A673 (cell line): ENCODE results near the gene GALNT16. TPM values are rescaled to one million over a fixed set of nuclear protein-coding genes. Genes with fewer than 3 reads are reported as not detected.

ENCODE experiments used
- BruUV-seq: library from RNA; stranded (reverse); fragments of 400-500 nt; replicated peaks from 2 replicates; lab custom pipeline; 2021; lab: Mats Ljungman, UMichigan
- CTCF ChIA-PET: fragments of 300-600 bp; sonication (Branson Sonifier 250); formaldehyde crosslinking; loops from one replicate; lab custom pipeline; 2022; ENCODE audit warnings: antibody characterized with exemption; lab: Charles Lee
- POLR2A ChIA-PET: fragments of 300-600 bp; sonication (Branson Sonifier 250); formaldehyde crosslinking; loops from one replicate; lab custom pipeline; 2022; ENCODE audit warnings: antibody characterized with exemption; ENCODE audit not compliant: low non-redundant PET; lab: Charles Lee
- DNase-seq: peaks from one replicate; pipeline ENCODE4 v3.0.0-alpha.2; 2015; ENCODE audit warnings: low spot score
- H3K27ac ChIP-seq: fragments of 200-600 bp; sonication (generic); 2 replicates; pipeline ENCODE4 v1.5.1; 2016; ENCODE audit warnings: mixed run types, low read depth, mild to moderate bottlenecking, mixed read lengths, antibody characterized with exemption, low read length; ENCODE audit not compliant: poor library complexity, severe bottlenecking
- H3K27me3 ChIP-seq: fragments of 200-600 bp; sonication (generic); replicated peaks from 2 replicates; pipeline ENCODE4 v1.6.1; 2017; ENCODE audit warnings: mixed run types, low read depth, mild to moderate bottlenecking, mixed read lengths, antibody characterized with exemption, low read length; ENCODE audit not compliant: insufficient read depth, poor library complexity
- H3K36me3 ChIP-seq: fragments of 200-600 bp; sonication (generic); 2 replicates; pipeline ENCODE4 v1.6.1; 2016; ENCODE audit warnings: mixed run types, mild to moderate bottlenecking, mixed read lengths, antibody characterized with exemption, low read length; ENCODE audit not compliant: insufficient read depth, poor library complexity, severe bottlenecking
- H3K4me1 ChIP-seq: fragments of 200-600 bp; sonication (generic); 2 replicates; pipeline ENCODE4 v1.6.1; 2017; ENCODE audit warnings: mixed run types, mild to moderate bottlenecking, mixed read lengths, antibody characterized with exemption, low read length; ENCODE audit not compliant: insufficient read depth, poor library complexity, severe bottlenecking
- H3K4me3 ChIP-seq: fragments of 200-600 bp; sonication (generic); 2 replicates; pipeline ENCODE4 v1.5.1; 2016; ENCODE audit warnings: low read depth, mixed run types, mild to moderate bottlenecking, mixed read lengths, low read length; ENCODE audit not compliant: poor library complexity, severe bottlenecking
- H3K9me3 ChIP-seq: fragments of 200-600 bp; sonication (generic); 2 replicates; pipeline ENCODE4 v1.6.1; 2016; ENCODE audit warnings: mixed run types, low read depth, mild to moderate bottlenecking, mixed read lengths, antibody characterized with exemption, low read length; ENCODE audit not compliant: poor library complexity, severe bottlenecking
- EZH2 ChIP-seq: fragments of 200-600 bp; sonication (generic); IDR thresholded peaks from 2 replicates; pipeline ENCODE4 v1.6.1; 2017; ENCODE audit warnings: borderline replicate concordance, low read depth, mild to moderate bottlenecking, mixed read lengths, antibody characterized with exemption, low read length; ENCODE audit not compliant: poor library complexity, severe bottlenecking
- intact Hi-C: fragments of 100-400 bp; cut with micrococcal nuclease; formaldehyde crosslinking; loops from one replicate; pipeline ENCODE4 v1.10.0; 2022; ENCODE audit not compliant: unreplicated experiment
- total RNA-seq: library from RNA; stranded (reverse); gene quantifications from 2 replicates; pipeline ENCODE4 v1.2.3, GENCODE V29; 2021
- TF ChIP-seq, protein P1 (sequence below): fragments of 300-800, 200-600 bp; sonication (generic); conservative IDR thresholded peaks from 2 replicates; pipeline ENCODE4 v1.5.1; 2017; ENCODE audit warnings: low read depth, mild to moderate bottlenecking, antibody characterized with exemption, low read length, moderate library complexity, mixed read lengths

GALNT16 gene
- total RNA-seq, 1 experiment from 2014 or later, result 0.32 TPM

- CTCF ChIA-PET, result no interaction called here
- no peak overlapping the region for H3K4me3 ChIP-seq
Measured at GRCh38 chr14:69263771-69264170, 3.8 kb downstream of the GALNT16 start.

DNA sequence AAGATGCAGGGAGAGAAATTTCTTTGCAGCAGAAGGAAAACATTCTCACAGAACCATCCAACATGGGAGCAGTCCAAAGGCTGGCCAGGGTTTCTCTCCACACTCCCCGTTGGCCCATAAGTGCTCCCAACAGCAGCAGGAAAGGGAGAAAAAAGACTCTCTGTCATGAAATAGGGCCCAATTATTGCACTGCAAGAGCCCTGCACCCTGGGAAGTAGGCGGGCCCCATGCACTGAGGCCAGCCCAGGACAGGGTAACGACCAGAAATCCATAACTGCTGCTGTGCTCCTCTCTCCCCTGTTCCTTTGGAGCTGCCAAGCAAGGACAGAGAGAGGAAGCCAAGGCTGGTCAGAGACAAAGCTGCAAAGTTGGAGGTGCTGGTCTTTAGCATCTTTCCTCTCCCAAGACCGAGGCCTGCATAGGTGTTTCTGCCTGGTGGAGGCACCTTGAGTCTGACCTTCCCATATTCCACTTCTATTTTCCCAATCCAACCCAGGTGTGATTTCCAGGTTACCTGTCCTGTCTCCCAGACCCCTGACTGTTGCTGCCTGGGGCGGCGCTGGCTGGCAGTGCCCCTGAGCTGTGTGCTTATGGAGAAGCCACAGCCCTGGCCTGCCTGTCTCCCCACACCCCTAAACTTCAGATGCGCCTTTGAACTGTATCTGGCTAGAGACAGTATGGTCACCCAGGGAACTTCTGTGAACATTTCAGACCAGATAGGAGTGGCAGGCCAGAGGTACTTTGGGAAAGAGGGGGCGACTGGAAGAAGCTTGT lies 6.8 kb downstream of the GALNT16 start:
- intact Hi-C loops, result no loop called here
- no peak for DNase-seq
- ChIA-PET POLR2A (no interaction called here), CTCF (no interaction called here)
- no peak overlapping the region for H3K27ac ChIP-seq
- H3K9me3 ChIP-seq, result no peaks in the 10 kb centered on the region
- H3K4me3 ChIP-seq, result no peak overlapping the region
- BruUV-seq, result no TSS peak
- TF ChIP-seq EZH2, result no peak
- TF ChIP-seq, protein P1, sequence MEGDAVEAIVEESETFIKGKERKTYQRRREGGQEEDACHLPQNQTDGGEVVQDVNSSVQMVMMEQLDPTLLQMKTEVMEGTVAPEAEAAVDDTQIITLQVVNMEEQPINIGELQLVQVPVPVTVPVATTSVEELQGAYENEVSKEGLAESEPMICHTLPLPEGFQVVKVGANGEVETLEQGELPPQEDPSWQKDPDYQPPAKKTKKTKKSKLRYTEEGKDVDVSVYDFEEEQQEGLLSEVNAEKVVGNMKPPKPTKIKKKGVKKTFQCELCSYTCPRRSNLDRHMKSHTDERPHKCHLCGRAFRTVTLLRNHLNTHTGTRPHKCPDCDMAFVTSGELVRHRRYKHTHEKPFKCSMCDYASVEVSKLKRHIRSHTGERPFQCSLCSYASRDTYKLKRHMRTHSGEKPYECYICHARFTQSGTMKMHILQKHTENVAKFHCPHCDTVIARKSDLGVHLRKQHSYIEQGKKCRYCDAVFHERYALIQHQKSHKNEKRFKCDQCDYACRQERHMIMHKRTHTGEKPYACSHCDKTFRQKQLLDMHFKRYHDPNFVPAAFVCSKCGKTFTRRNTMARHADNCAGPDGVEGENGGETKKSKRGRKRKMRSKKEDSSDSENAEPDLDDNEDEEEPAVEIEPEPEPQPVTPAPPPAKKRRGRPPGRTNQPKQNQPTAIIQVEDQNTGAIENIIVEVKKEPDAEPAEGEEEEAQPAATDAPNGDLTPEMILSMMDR, result no peak
- H3K4me1 ChIP-seq, result no peaks in the 10 kb centered on the region
- peaks cover 14% of the 10 kb centered on the region for H3K27me3 ChIP-seq
- no peaks in the 10 kb centered on the region for H3K36me3 ChIP-seq

More at GRCh38 chr14:69263771-69264170, 3.8 kb downstream of the GALNT16 start:
- H3K9me3 ChIP-seq, result no peaks in the 10 kb centered on the region
- DNase-seq, result no peak
- POLR2A ChIA-PET, result no interaction called here
- peaks cover 14% of the 10 kb centered on the region for H3K4me1 ChIP-seq
- no peak overlapping the region for H3K27ac ChIP-seq
- intact Hi-C loops, result no loop called here
- peaks cover 42% of the 10 kb centered on the region for H3K27me3 ChIP-seq
- H3K36me3 ChIP-seq, result no peaks in the 10 kb centered on the region
- no TSS peak for BruUV-seq
- TF ChIP-seq, protein P1, result no peak
- TF ChIP-seq EZH2, result no peak

DNA sequence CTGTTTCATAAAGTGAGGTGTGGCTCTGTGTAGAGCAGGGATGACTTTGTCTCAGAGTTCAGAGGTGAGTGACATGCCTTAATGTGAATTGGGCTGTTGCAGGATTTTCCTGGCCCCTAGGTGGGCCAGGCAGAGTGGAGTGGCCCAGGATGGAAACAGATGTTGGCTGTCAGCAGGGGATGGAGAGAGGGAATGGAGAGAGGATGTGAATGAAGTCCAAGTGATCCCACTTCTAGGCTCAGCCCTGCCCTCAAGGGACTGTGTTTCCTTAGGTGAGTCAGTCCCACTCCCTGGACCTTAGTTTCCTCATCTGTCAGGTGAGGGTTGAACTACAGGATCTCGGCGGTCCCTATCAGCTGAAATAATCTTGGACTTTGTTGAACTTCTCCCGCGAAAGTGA lies 7.5 kb downstream of the GALNT16 start:
- TF ChIP-seq EZH2, result no peak
- TF ChIP-seq, protein P1, result no peak
- Histone ChIP-seq H3K4me3 (no peak overlapping the region), H3K9me3 (no peaks in the 10 kb centered on the region), H3K36me3 (no peaks in the 10 kb centered on the region), H3K27ac (no peak overlapping the region), H3K27me3 (peaks cover 6% of the 10 kb centered on the region), H3K4me1 (no peaks in the 10 kb centered on the region)
- POLR2A ChIA-PET, result no interaction called here
- no TSS peak for BruUV-seq
- CTCF ChIA-PET, result no interaction called here
- no peak for DNase-seq
- intact Hi-C loops, result no loop called here
